CD4-positive, alpha-beta T cell treated with Interleukin-6 at 100 ng/mL for 8 hours (primary cell): ENCODE data around the gene MOK.

ENCODE experiments used
- DNase-seq: peaks from one replicate; pipeline ENCODE4 v3.0.0-alpha.2; 2020; ENCODE audit warnings: mixed read lengths, low spot score

MOK gene

GRCh38 chr14:102203382-102203781, 101.6 kb downstream of the MOK start:
- no peak for DNase-seq

GRCh38 chr14:102202944-102203343, 102.0 kb downstream of the MOK start:
- no peak for DNase-seq

GRCh38 chr14:102201776-102202175, 103.2 kb downstream of the MOK start:
- no peak for DNase-seq

GRCh38 chr14:102201353-102201738, 103.6 kb downstream of the MOK start:
- DNase-seq = no peak

- DNase-seq = peak; percentile 12
Measured at GRCh38 chr14:102200690-102201352, 104.1 kb downstream of the MOK start.

GRCh38 chr14:102197317-102197853, 107.6 kb downstream of the MOK start:
- DNase-seq = no peak

- DNase-seq = no peak
Measured at GRCh38 chr14:102196902-102197230, 108.1 kb downstream of the MOK start.

- DNase-seq = no peak
Measured at GRCh38 chr14:102196039-102196901, 108.7 kb downstream of the MOK start.

GRCh38 chr14:102195446-102195845, 109.5 kb downstream of the MOK start:
- DNase-seq = no peak

GRCh38 chr14:102194856-102195255, 110.1 kb downstream of the MOK start:
- DNase-seq = no peak

GRCh38 chr14:102192840-102193502, 112.0 kb downstream of the MOK start:
- DNase-seq = no peak

GRCh38 chr14:102189874-102190273, 115.1 kb downstream of the MOK start:
- no peak for DNase-seq

GRCh38 chr14:102188187-102188586, 116.8 kb downstream of the MOK start:
- DNase-seq = no peak

GRCh38 chr14:102187568-102188001, 117.4 kb downstream of the MOK start:
- DNase-seq = no peak

- no peak for DNase-seq
Measured at GRCh38 chr14:102187044-102187443, 117.9 kb downstream of the MOK start.

GRCh38 chr14:102185360-102185759, 119.6 kb downstream of the MOK start:
- DNase-seq = no peak

GRCh38 chr14:102184316-102185035, 120.5 kb downstream of the MOK start:
- no peak for DNase-seq

GRCh38 chr14:102183886-102184285, 121.1 kb downstream of the MOK start:
- no peak for DNase-seq

GRCh38 chr14:102182936-102183619, 121.9 kb downstream of the MOK start:
- no peak for DNase-seq

- DNase-seq = no peak
Measured at GRCh38 chr14:102182190-102182589, 122.8 kb downstream of the MOK start.

GRCh38 chr14:102181187-102181586, 123.8 kb downstream of the MOK start:
- DNase-seq = no peak
